Inflammatory macrophage treated with lipopolysaccharide for 1 hour (primary cell): ENCODE data around the gene DTX2.
"Not testable (repeated sequence)": the region's sequence is repeated elsewhere in the genome, so short reads cannot be mapped to it uniquely, and the experiment has no call there.

Experiments used
- DNase-seq, 2 donors: peaks; one replicate each; pipeline ENCODE4 v3.0.0-alpha.2; 2020 to 2022

Gene DTX2

DNA sequence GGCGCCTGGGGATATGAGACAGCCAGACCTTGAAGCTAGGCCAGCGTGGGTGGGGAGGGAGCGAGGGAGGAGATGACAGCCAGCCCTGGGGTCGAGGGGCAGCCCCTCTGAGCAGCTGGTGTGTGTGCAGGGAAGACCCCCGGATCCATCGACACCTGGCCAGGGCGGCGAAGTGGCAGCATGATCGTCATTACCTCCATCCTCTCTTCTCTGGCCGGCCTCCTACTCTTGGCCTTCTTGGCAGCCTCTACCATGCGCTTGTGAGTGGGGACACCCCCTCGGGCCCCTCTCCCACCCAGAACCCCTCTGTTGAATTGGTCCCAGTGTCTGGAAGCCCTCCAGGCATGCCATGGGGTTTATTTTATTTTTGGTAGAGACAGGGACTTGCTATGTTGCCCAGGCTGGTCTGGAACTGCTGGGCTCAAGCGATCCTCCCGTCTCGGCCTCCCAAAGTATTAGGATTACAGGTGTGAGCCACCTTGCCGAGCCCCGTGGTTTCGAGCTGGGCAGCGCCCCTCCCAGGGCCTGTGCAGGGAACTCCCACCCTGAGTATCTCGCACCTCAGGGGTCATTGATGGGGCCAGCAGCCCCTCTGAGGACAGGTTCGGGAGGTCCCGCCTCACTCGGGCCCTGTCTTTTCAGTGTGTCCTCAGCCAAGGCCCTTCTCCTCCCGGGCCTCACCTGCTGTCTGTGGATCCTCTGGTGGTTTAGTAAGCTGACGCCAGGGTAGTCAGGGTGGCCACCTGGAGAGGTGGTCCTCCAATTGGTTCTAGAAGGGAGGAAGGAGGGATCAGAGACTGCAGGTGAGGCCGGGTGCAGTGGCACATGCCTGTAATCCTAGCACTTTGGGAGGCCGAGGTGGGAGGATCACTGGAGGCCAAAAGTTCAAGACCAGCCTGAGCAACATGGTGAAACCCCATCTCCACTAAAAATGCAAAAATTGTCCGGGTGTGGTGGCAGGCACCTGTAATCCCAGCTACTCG lies 52.6 kb downstream of the DTX2 start:
- DNase-seq: no peak

GRCh38 chr7:76514926-76515771 lies 53.6 kb downstream of the DTX2 start:
- no peak for DNase-seq

DNA sequence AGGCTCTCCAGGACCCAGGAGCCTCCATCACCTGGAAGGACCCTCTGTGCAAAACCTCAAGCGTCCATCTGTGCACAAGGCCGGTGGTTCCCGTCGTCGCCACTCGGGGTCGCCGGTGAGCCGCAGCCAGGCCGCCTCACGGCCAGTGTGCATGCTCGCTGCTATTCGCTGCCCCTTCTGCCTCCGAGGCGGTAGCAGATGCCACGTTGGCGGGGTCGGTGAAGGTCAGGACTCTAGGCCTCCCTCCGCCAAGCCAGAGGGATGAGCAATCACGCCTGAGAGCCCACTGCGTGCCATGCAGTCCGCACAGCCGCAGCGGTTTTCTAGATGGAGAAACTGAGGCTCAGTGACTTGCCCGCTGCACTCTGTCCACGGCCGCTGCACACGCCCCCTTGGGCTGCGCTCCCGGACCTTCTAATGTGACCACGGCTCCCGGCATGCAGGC lies 54.5 kb downstream of the DTX2 start:
- no peak for DNase-seq

DNA sequence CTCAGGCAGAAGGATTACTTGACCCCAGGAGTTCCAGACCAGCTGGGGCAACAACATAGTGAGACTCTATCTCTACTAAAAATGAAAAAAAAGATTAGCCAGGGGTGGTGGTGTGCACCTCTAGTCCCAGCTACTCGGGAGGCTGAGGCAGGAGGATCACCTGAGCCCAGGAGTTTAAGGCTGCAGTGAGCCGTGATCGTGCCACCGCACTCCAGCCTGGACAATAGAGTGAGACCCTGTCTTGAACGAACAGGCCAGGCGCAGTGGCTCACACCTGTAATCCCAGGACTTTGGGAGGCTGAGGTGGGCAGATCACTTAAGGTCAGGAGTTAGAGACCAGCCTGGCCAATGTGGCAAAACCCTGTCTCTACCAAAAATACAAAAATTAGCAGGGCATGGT lies 55.4 kb downstream of the DTX2 start:
- not testable (repeated sequence) for DNase-seq

- not testable (repeated sequence) for DNase-seq
Measured at GRCh38 chr7:76526183-76526582, 64.7 kb downstream of the DTX2 start.

DNA sequence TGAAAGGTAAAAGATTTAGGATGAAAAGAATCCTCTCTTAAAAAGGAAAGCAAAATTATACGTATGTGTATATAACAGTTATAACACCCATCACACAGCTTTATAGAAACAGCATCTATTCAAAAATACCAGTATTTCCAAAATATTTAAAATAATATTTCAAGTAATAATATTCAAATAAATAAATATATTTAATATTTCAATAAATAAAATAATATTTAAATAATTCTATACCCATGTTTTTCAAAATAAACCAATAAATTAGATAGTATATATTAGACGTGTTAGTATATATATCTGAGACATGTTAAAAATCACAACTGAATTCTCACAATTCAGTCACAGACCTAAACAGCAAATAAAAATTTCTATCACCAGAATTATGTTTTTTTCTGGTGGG lies 70.1 kb downstream of the DTX2 start:
- not testable (repeated sequence) for DNase-seq

DNA sequence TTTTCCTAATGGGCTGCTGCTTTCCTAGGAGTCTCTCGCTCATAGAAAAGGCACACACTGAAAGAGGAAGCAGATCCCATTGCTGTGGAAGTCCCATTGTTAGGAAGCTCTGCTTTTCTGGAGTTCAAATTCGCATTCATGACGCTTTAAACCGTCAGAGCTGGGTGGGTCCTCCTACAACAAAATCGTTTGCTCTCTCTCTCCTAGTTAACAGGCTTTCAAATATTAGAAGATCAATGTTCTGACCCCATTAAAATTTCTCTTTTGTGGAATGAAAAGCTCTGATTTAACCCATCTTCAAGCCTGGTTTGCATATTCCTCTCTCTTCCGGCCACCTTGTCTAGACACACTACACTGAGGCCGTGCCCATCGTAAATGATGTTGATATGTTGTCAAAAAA lies 81.7 kb downstream of the DTX2 start, which contains the start of gene SPDYE16:
TSS of gene SPDYE16 (minus strand) at position 101 of the 400 bp plus-strand sequence. CDS start 1,838 bp downstream, outside the sequence.
- not testable (repeated sequence) for DNase-seq

DNA sequence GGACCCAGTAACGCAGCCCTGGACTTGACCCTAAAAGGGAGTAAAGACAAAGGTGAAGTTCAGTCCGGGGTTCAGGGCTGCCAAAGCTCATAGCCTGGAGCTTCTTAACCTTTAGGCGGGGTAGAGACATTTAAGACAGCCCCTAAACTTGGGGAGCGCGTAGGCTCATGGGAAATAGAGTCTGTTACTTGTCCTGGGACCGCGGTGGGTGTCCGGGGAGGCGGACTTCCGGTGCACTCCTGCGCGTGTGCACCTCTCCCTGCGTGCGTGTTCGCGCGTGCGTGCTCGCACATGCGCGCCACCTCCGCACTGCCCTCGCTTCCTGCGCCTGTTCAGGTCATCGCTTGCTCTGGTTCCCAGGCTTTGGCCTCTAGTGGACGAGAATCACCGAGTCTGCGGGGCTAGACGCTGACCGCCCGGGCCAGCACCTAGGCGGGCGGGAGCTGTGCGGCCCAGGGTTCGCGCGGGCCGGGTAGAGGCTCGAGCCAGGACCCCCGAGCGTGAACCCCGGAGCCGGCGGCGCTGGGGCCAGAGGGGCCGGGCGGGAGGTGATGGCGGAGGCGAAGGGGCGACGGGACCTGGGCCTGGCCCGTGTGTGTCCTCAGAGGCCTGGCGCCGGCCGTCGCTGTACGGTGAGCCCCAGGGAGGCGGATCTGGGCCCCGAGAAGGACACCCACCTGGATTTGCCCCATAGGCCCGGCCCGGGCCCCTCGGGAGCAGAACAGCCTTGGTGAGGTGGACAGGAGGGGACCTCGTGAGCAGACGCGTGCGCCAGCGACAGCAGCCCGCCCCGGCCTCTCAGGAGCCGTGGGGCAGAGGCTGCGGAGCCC lies 87.7 kb downstream of the DTX2 start:
- DNase-seq: peak; percentile 66 to 79

DNA sequence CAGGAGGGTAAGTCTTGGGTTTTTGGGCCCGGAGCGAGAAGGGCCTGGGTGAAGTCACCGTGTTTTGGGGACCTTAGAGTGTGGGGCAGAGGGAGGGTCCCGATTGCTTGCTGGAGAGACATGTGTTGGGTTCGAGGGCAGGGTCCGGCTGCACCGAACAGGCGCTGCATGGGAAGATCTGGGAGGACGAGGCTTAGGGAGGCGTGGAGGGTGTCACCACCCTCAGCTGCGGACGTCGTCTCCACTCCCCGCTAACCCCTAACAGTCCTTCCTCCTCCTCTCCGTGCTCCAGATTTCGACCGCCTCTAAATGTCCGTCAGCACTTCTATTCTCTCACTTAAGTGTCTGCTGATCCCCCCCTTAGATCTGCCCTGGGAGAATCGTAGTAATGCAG lies 88.3 kb downstream of the DTX2 start:
- peak in 1 of 2 donors; percentile 3 for DNase-seq

GRCh38 chr7:76551992-76552391 lies 90.5 kb downstream of the DTX2 start:
- DNase-seq: not testable (repeated sequence)
